Limb (tissue), 2 donors: ENCODE measurements around the gene STK24.
"Not testable (repeated sequence)": the region's sequence is repeated elsewhere in the genome, so short reads cannot be mapped to it uniquely, and the experiment has no call there.

Source experiments
- DNase-seq, 2 donors: peaks; one replicate each; pipeline ENCODE4 v3.0.0-alpha.2; 2016; ENCODE audit errors: extremely low spot score in 2 of 2

Gene STK24

DNA sequence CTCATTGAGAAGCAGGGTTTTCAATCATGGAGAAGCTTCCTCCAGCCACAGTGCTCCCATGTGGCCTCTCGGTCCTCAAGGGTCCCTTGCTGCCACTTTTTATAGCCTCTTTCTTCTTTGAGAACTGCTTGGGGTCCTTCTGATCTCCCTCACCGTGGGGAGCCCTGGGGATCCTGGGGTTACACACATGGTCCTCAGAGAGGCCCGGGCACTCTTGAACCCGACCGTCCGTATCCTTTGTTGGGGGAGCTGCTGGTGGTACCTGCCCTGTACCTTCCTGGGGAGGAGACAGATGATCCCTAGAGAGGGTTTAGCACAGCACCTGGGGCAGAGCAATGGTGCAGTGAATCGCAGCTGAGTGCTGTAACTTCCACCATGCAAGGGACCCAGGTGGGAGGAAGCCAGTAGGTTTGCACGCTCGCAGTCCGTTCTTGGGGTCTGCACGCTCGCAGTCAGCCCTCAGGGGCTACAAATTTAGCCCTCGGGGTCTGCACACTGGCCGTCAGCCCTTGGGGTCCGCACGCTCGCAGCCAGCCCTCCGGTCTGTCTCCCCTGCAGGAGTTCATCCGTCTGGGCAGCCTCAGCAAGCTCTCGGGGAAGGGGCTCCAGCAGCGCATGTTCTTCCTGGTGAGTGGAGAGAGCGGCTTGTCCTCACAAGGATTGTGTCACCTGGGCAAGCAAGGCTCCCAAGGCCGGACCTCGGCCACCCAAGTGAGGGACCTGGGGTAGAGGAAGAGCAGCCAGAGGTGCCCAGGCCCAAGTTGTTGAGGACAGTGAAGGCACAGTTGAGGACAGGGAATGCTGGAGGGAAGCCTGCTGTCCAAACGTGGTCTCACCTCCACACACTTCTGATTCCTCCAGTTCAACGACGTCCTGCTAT, 138.4 kb downstream of the STK24 start:
- no peak for DNase-seq

DNA sequence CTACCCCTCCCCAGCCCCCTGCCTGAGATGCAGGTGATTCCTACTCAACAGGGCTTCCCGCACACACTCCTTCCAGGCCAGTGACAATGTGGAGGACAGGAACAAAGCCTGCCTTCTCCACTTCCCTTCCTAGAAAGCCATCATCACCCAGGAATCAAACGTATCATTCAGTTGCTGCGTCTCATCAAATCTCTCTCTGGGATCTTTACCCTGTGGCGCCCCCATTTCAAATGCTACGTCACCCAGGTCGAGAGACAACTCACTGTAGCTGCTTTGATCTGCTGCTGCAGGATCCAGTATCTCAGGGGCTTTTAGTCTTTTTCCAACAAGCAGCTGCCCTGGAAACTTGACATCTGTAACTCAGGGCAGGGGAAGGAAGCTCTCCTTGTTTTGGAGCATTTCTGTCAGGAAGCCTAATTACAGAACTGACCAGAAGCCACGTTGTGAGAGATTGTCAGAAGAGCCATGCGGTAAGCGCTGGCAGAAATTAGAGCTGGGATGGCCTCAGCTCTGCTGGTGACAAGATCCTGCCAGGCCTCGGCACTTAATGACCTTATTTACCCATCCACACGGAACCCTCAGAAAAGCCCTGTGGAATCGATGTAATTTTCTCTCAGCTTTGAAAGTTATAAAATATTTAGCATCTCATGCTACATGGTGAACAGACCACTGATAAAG, 140.5 kb downstream of the STK24 start:
- DNase-seq, result no peak

DNA sequence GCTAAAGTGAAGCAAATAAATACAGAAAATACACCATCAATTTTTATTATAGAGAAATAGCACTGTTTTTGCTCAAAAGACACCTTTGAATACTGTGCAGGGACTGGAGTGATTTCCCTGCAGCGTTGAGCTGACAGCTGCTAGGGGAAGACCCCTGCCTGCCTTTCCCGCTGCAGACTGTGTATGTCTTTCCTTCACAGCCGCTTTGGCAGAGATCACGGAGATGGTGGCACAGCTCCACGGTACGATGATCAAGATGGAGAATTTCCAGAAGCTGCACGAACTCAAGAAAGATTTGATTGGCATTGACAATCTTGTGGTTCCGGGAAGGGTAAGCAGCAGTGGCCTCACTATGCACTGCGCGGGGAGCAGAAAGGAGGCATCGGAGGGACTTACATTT, 141.5 kb downstream of the STK24 start:
- no peak for DNase-seq

DNA sequence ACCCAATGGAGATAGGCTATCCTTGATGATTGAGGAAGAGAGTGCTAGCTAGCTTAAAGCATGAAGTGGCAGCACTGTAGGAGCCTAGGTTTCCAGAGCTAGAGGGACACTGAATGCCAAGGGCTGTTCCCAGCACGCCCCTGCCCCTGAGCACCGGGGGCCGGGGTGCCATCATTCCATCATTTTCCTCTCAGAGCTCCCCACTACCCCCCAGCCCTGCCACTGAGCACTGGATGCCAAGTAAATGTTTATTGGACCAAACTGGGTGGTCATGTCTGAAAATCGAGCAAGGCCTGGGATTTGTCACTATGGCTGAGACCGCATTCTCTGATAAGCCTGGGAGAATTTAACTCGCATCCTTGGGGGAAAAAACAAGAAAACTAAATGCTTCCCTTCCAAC, 142.8 kb downstream of the STK24 start:
- DNase-seq, result no peak

DNA sequence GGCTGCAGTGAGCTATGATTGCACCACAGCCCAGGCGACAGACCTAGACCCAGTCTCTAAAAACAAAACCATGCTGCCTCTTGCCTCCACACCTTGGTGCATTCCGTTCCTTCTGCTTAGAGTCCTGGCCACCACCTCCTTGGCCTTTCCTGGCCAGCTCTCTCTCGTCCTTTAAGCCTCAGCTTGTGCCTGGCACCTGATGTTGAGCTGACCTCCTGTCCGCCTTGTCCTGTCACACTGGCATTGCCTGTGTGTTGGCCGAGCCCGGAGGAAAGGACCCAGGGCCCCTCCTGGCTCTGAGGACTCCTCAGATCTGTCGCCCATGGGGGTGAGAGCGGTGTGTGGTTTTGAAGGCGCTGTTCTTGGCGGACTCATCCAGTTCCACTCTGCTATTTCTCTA, 143.3 kb downstream of the STK24 start:
- DNase-seq, result no peak

DNA sequence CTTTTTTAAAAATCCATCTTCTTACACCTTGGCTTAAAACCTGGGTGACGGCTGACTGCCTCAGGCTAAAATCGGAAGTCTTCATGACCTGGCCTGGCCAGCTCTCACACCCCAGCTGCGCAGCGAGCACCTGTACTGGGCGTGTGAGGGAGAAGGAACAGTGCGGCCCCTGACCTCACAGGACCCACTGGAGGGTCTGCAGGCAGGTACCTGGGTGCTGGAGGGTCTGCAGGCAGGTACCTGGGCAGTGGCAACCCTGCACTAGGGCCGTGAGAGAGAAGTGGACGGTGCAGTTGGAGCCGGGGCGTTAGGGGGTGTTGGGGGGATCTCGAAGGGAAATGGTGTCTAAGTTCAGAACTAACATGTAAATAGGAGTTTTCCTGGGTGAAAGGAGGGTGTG, 144.3 kb downstream of the STK24 start:
- DNase-seq, result no peak

DNA sequence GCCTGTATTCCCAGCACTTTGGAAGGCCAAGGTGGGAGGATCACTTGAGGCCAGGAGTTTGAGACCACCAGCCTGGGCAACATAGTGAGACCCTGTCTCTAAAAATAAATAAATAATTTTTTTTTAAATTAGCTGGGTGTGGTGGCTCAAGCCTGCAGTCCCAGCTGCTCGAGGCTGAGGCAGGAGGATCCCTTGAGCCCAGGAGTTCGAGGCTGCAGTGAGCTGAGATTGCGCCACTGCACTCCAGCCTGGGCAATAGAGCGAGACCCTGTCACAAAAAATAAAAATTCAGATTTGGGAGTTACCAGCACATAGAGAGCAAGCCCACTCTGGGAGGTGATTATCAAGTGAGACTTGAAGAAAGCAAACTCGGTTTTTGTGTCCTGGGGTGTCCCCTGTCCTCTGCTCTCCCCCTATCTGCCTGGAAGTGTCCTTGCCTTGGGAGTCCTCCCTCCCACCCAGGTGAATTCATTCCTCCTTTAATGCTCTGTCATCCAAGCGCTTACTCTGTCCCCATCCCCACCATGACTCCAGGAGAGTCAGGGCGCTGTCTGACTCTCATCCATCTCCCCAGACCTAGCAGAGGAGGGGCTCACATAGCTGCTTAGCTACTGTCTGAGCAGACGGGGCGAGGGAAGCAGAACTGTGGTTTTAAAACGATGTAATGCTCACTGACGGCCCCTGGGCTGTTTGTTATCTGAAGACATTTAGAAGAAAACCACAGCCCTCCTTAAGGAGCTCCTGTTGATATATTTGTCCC, 146.8 kb downstream of the STK24 start:
- DNase-seq, result no peak

- no peak for DNase-seq
Measured at GRCh38 chr13:98429531-98429930, 147.4 kb downstream of the STK24 start.

DNA sequence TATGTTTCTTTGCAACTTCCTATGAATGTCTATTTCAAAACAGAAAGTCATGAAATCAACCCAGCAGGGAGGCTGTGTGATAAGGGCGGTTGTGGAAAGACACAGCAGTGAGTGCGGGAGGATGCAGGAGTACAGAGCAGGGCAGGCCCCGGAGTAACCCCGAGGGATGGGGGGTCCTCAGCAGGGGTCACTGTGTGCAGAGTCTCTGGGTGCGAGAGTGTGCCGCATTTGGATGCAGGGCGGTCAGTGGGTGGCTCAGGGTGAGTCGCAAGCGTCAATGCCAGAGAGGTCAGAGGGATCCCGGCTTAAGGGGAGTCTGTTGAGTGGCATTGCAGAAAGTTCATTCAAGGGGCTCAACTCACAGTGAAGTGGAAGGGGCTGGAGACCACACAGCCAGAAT, 147.8 kb downstream of the STK24 start:
- no peak for DNase-seq

- no peak for DNase-seq
Measured at GRCh38 chr13:98428256-98428966, 148.5 kb downstream of the STK24 start.

- no peak for DNase-seq
Measured at GRCh38 chr13:98427331-98427995, 149.4 kb downstream of the STK24 start.

DNA sequence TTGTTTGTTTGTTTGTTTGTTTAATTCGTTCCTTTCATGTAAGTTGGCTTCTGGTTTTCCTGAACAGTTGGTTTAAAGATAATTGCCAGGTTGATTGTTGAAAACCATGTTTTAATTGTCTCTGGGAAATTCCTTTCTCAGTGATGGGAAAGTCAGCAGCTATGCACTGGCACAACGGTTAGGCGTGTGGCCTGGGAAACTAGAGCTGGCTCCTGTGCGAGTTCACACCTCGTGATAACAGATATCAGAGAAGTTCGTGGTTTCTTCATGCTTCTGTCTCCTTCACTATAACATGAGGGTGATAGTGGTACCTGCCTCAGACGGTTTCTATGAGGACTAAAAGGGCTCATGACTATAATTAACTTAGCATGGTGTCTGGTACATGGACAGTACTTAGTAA, 153.5 kb downstream of the STK24 start:
- no peak for DNase-seq

DNA sequence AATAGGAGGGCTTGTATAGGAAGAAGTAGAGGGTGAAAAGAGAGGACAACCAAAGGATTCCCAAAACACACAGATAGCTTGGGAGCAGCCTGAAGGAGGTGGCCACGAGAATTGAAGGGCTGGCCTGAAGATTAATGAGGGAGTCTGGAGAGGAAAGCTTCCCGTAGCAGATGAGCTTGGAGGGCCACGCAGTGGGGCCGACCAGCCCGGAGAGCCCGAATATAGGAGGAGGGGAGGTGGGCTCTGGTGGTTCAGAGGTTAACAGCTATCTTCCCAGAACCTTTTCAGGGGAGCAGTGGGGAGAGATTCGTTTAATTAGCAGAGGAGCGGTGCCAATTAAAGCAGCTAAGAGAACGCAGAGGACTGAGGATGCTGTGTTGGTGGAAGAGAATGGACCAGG, 154.9 kb downstream of the STK24 start:
- no peak for DNase-seq

- no peak for DNase-seq
Measured at GRCh38 chr13:98420554-98421175, 156.2 kb downstream of the STK24 start.

DNA sequence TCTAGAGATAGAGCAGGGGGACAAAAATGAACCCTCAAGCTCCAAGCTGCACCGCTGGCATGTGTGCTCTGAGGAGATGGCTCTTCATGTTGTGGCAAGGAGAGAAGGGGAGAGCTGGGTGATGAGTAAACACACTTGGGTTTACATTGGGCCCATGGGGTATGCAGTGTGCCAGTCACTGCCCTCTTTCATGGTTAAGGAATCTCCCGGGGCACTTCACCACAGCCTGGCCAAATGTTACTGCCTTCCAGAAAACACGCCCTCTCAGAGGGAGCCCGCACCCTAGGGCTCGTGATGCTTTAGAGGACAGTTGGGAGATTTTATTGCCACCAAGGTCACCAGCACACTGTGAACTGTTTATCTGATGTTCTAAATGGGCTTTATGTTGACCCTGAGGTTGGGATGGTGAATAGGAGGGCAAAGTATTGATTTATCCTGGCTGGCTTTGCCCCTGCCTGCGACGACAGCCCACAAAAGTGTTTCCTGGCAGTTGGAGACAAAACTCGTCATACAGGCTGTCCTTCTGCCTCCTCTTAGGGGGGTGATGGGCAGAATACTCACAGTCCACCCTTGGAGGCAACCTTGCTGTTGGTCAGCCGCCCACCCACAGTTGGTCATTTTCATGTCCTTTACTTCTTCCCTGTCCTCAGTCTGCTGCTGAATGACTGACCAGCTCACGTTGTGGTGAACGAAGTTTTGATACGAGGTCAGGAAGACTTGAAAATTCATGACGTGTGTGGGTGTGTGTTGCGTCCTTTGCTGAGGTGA, 156.9 kb downstream of the STK24 start:
- DNase-seq, result no peak

DNA sequence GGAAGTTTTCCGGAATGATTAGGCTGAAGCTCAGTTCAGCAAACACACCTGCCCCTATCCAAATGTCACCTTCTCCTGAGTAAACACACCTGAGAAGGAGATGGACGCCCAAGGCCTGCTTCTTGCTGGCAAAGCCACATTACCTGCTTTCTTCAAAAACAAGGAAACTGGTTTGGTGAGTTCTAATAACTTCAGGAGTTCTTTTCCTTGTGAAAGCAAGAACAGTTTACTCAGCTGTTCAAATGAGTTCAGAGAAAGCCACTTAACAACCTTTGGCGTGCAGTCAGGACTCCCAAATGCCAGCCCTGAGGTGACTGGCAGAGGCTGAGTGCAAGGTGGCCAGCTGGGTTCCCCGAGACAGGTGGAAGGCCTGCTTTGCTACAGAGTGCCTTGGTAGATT, 160.5 kb downstream of the STK24 start:
- no peak for DNase-seq

- DNase-seq, result no peak
Measured at GRCh38 chr13:98415326-98416070, 161.4 kb downstream of the STK24 start.

- DNase-seq, result no peak
Measured at GRCh38 chr13:98413796-98414195, 163.1 kb downstream of the STK24 start.

GRCh38 chr13:98413278-98413677, 163.6 kb downstream of the STK24 start:
- not testable (repeated sequence) for DNase-seq
